Activated CD8-positive, alpha-beta memory T cell treated with anti-CD3 and anti-CD28 coated beads, Interleukin-2, amount 10 ng/mL, durations not matched to agents 7 days and 5 days (primary cell): ENCODE data around the gene CASP8AP2. TPM values are rescaled to one million over a fixed set of nuclear protein-coding genes. Genes with fewer than 3 reads are reported as not detected.
"Not testable (repeated sequence)": the region's sequence is repeated elsewhere in the genome, so short reads cannot be mapped to it uniquely, and the experiment has no call there.

Experiments
- ATAC-seq: fragments of 150-1000 bp; cut with Tn5 transposase; one replicate; pipeline ENCODE4 v1.10.0; 2021; ENCODE audit warnings: moderate library complexity
- CTCF ChIA-PET: fragments of 350-600 bp; sonication (Branson Sonifier 250); formaldehyde crosslinking; loops from one replicate; lab custom pipeline; 2021; ENCODE audit warnings: antibody characterized with exemption; lab: Charles Lee
- DNase-seq: peaks from one replicate; pipeline ENCODE4 v3.0.0-alpha.2; 2020
- H3K27ac Mint-ChIP-seq: one replicate; pipeline ENCODE4 v1.8.0; 2021; ENCODE audit warnings: mild to moderate bottlenecking, mixed read lengths
- H3K27me3 Mint-ChIP-seq: one replicate; pipeline ENCODE4 v1.8.0; 2021; ENCODE audit warnings: mixed read lengths
- H3K36me3 Mint-ChIP-seq: one replicate; pipeline ENCODE4 v1.8.0; 2021; ENCODE audit warnings: mild to moderate bottlenecking, mixed read lengths
- H3K4me1 Mint-ChIP-seq: one replicate; pipeline ENCODE4 v1.8.0; 2021; ENCODE audit warnings: mixed read lengths
- H3K4me3 Mint-ChIP-seq: one replicate; pipeline ENCODE4 v1.8.0; 2021; ENCODE audit warnings: mild to moderate bottlenecking, moderate library complexity, mixed read lengths
- H3K9me3 Mint-ChIP-seq: one replicate; pipeline ENCODE4 v1.8.0; 2022; ENCODE audit warnings: low read depth, mixed read lengths
- total RNA-seq, 2 experiments: library from RNA; stranded (reverse); gene quantifications; one replicate each; pipeline ENCODE4 v1.2.3, GENCODE V29; 2021

Gene CASP8AP2
- total RNA-seq, 2 experiments from 2014 or later = 34.7 to 40.8 TPM

DNA sequence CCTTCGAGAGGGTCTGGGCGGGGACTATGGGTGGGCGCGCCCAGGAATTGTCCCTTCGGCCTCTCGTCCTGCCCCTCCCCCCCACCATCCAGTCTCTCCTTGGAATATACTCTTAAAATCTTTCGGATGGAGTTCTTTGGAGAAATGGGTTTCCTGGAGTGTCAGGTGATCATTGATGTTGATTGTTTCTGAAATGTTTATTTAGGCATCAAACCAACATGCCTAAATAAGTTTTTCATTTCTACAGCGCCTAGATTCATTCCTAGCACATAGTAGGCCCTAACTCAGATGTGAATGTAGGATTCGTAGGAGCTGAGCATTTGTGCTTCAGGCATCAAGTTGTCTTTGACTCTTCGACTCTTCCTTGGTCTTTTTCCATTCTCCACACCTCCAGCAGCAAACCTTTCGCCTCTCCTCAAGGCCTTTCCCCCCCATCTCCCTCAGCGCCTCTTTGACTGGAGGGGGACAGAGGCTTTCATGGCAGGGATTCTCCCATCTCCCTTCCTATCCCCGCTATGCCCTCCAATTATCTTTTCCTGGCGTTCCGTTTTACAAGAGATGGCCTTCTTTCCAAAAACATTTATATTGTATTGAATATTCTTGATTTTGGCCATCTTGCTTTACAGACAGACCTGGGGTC is 610 bp downstream of the CASP8AP2 start:
- CTCF ChIA-PET = interaction anchor here (2.0 kb wide), 1 partner anchor 10 kb away, joined by 7 read pairs; the partner anchor contains the start of gene MDN1

DNA sequence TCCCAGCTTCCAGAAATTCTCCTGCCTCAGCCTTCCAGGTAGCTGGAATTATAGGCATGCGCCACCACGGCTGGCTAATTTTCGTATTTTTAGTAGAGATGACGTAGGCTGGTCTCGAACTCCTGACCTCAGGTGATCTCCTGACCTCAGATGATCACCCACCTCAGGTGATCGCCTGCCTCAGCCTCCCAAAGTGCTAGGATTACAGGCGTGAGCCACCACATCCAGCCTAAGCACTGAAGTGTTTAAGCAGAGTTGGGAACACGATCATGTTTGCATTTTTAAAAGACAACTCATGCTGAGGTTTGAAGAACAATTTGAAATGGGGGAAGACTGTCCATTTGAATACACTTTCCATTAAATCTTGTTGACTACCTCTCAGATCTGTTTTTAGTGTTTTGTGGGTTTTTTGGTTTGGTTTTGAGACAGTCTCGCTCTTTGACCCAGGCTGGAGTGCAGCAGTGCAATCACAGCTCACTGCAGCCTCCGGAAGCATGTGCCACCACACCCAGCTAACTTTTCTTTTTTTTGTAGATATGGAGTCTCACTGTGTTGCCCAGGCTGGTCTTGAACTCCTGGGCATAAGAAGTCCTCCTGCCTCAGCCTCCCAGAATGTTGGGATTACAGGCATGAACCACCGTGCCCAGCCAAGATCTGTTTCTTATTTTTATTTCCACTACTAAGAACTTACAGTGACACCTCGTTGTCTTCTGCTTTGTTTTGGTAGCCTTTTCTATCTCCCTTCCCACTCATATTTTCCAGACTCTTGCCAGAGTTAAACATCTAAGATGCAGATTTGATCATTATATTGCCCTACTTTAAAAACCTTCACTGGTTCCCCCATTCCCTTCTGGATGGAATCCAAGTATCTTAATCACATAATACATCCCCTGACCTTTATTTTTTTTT is 5.5 kb downstream of the CASP8AP2 start:
- Mint-ChIP-seq H3K4me3 (peak overlapping the region; percentile 53), H3K27ac (peak overlapping the region; percentile 72), H3K4me1 (peaks cover 55% of the 10 kb centered on the region), H3K36me3 (peaks cover 63% of the 10 kb centered on the region), H3K9me3 (no peaks in the 10 kb centered on the region), H3K27me3 (no peaks in the 10 kb centered on the region)
- peak; percentile 81 for DNase-seq
- peak; percentile 92 for ATAC-seq
- CTCF ChIA-PET = interaction anchor here (1.4 kb wide), 1 partner anchor 105 kb away, joined by 3 read pairs; no protein-coding TSS in a partner anchor

More for the DNA sequence above, 610 bp downstream of the CASP8AP2 start:
- no peak for DNase-seq
- ATAC-seq = no peak
- Mint-ChIP-seq H3K36me3 (peaks cover 36% of the 10 kb centered on the region), H3K27me3 (no peaks in the 10 kb centered on the region), H3K4me1 (peaks cover 40% of the 10 kb centered on the region), H3K4me3 (peak overlapping the region; percentile 100), H3K27ac (peak overlapping the region; percentile 99), H3K9me3 (no peaks in the 10 kb centered on the region)

DNA sequence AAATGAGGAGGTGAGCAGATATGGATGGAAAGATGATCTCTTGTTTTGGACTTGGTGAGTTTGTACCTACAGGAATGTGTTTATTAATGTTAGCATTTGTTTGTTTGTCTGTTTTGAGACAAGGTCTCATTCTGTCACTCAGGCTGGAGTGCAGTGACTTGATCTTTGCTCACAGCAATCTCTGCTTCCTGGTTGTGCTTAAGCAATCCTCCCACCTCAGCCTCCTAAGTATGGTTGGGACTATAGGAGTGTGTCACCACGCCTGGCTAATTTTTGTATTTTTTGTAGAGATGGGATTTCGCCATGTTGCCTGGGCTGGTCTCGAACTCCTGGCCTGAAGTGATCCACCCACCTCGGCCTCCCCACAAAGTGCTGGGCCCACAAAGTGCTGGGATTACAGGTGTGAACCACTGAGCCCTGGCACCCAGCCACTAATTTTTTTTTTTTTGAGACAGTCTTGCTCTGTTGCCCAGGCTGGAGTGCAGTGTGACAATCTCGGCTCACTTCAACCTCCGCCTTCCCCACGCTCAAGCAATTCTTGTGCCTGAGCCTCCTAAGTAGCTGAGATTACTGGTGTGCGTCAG is 7.1 kb downstream of the CASP8AP2 start:
- H3K27ac Mint-ChIP-seq = no peak overlapping the region
- no peaks in the 10 kb centered on the region for H3K9me3 Mint-ChIP-seq
- peaks cover 43% of the 10 kb centered on the region for H3K4me1 Mint-ChIP-seq
- no peaks in the 10 kb centered on the region for H3K27me3 Mint-ChIP-seq
- no peak overlapping the region for H3K4me3 Mint-ChIP-seq
- DNase-seq (no peak), ATAC-seq (no peak)
- CTCF ChIA-PET = no interaction called here
- peaks cover 58% of the 10 kb centered on the region for H3K36me3 Mint-ChIP-seq

GRCh38 chr6:89840538-89840937 is 10.9 kb downstream of the CASP8AP2 start:
- CTCF ChIA-PET = interaction anchor here (0.6 to 1.1 kb wide), 2 partner anchors 21 to 68 kb away, joined by 3 read pairs; partner anchors contain the start of gene MDN1
- H3K36me3 Mint-ChIP-seq = peaks cover 39% of the 10 kb centered on the region
- no peak overlapping the region for H3K27ac Mint-ChIP-seq
- no peaks in the 10 kb centered on the region for H3K9me3 Mint-ChIP-seq
- DNase-seq (peak; percentile 15), ATAC-seq (no peak)
- no peak overlapping the region for H3K4me3 Mint-ChIP-seq
- no peaks in the 10 kb centered on the region for H3K27me3 Mint-ChIP-seq
- H3K4me1 Mint-ChIP-seq = peaks cover 29% of the 10 kb centered on the region

- no peaks in the 10 kb centered on the region for H3K27me3 Mint-ChIP-seq
- peaks cover 24% of the 10 kb centered on the region for H3K36me3 Mint-ChIP-seq
- no peak for DNase-seq
- H3K4me1 Mint-ChIP-seq = peaks cover 19% of the 10 kb centered on the region
- H3K4me3 Mint-ChIP-seq = no peak overlapping the region
- no peak overlapping the region for H3K27ac Mint-ChIP-seq
- H3K9me3 Mint-ChIP-seq = no peaks in the 10 kb centered on the region
- CTCF ChIA-PET = interaction anchor here (0.7 kb wide), 1 partner anchor 19 kb away, joined by 3 read pairs; no protein-coding TSS in a partner anchor
- no peak for ATAC-seq
Observed at GRCh38 chr6:89842228-89842627, 12.5 kb downstream of the CASP8AP2 start.

DNA sequence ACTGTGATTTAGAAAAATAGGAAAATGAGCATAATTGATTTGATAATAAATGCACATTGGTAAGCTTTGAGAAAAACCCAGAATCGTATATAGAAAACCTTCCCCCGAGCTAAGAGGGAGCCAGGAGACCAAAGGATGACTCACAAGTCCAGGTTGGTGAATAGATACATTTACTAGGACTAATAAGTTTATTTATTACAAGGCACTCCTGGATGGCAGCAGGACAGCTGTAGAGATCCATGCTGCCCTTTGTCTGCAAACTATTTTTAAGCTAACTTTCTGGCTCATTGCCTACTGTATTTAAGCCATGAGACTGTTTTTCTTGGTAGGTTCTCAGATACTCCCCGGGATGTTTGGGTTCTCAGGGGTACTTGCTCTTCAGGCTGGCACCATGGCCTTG is 13.4 kb downstream of the CASP8AP2 start:
- CTCF ChIA-PET = no interaction called here
- no peak for ATAC-seq
- H3K27ac Mint-ChIP-seq = no peak overlapping the region
- H3K36me3 Mint-ChIP-seq = peaks cover 19% of the 10 kb centered on the region
- no peaks in the 10 kb centered on the region for H3K9me3 Mint-ChIP-seq
- H3K27me3 Mint-ChIP-seq = no peaks in the 10 kb centered on the region
- no peak for DNase-seq
- H3K4me3 Mint-ChIP-seq = no peak overlapping the region
- peaks cover 15% of the 10 kb centered on the region for H3K4me1 Mint-ChIP-seq

- Mint-ChIP-seq H3K4me1 (peaks cover 17% of the 10 kb centered on the region), H3K36me3 (peaks cover 23% of the 10 kb centered on the region)
- DNase-seq, H3K27me3 Mint-ChIP-seq, CTCF ChIA-PET, H3K27ac Mint-ChIP-seq, ATAC-seq, H3K4me3 Mint-ChIP-seq, H3K9me3 Mint-ChIP-seq: not testable (repeated sequence)
Observed at GRCh38 chr6:89847513-89847912, 17.8 kb downstream of the CASP8AP2 start.

DNA sequence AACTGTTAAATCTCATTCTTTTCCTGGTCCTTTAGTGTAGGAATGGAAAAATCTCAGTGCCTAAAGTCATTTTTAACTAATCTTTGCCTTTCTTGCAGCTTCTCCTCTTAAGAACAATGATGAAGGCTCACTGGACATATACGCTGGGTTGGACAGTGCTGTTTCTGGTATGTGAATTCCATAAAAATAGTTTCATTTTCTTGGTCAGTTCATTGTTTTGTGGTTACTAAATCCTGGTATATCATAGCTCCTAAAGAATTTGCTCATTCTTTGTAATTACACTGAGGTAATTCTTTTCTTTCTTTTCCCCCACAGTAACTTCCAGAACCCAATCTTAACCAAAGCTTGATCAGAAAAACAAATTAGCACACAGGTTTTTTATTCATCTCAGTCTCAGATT is 23.4 kb downstream of the CASP8AP2 start:
- H3K36me3 Mint-ChIP-seq = peaks cover 46% of the 10 kb centered on the region
- CTCF ChIA-PET = no interaction called here
- DNase-seq (no peak), ATAC-seq (no peak)
- H3K9me3 Mint-ChIP-seq = no peaks in the 10 kb centered on the region
- H3K4me3 Mint-ChIP-seq = no peak overlapping the region
- no peak overlapping the region for H3K27ac Mint-ChIP-seq
- H3K27me3 Mint-ChIP-seq = no peaks in the 10 kb centered on the region
- H3K4me1 Mint-ChIP-seq = peaks cover 10% of the 10 kb centered on the region

DNA sequence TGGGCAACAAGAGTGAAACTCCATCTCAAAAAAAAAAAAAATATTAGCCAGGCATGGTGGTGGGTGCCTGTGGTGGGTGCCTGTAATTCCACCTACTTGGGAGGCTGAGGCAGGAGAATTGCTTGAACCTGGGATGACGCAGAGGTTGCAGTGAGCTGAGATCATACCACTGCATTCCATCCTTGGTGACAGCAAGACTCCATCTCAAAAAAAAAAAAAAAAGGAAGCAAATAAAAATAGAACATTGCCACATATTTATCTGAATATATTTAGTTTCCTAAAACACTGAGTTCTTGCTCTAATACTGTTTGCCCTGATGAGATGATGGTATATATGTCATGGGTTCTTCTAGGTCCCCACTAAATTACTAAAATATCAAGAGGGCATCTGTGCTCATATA is 28.4 kb downstream of the CASP8AP2 start:
- DNase-seq (no peak), ATAC-seq (no peak)
- no peaks in the 10 kb centered on the region for H3K27me3 Mint-ChIP-seq
- peaks cover 28% of the 10 kb centered on the region for H3K4me1 Mint-ChIP-seq
- peaks cover 3% of the 10 kb centered on the region for H3K9me3 Mint-ChIP-seq
- no peak overlapping the region for H3K27ac Mint-ChIP-seq
- CTCF ChIA-PET = no interaction called here
- peaks cover 59% of the 10 kb centered on the region for H3K36me3 Mint-ChIP-seq
- no peak overlapping the region for H3K4me3 Mint-ChIP-seq

- peaks cover 60% of the 10 kb centered on the region for H3K36me3 Mint-ChIP-seq
- peak overlapping the region; percentile 17 for H3K4me3 Mint-ChIP-seq
- DNase-seq (peak; percentile 65), ATAC-seq (peak; percentile 89)
- peak overlapping the region; percentile 88 for H3K27ac Mint-ChIP-seq
- H3K9me3 Mint-ChIP-seq = peaks cover 3% of the 10 kb centered on the region
- H3K27me3 Mint-ChIP-seq = no peaks in the 10 kb centered on the region
- CTCF ChIA-PET = interaction anchor here (1.0 kb wide), 1 partner anchor 39 kb away, joined by 4 read pairs; no protein-coding TSS in a partner anchor
- peaks cover 31% of the 10 kb centered on the region for H3K4me1 Mint-ChIP-seq
Observed at GRCh38 chr6:89859744-89860143, 30.1 kb downstream of the CASP8AP2 start.

- DNase-seq (no peak), ATAC-seq (no peak)
- Mint-ChIP-seq H3K4me1 (peaks cover 31% of the 10 kb centered on the region), H3K9me3 (peaks cover 6% of the 10 kb centered on the region), H3K27ac (peak overlapping the region; percentile 61), H3K27me3 (no peaks in the 10 kb centered on the region), H3K36me3 (peaks cover 63% of the 10 kb centered on the region), H3K4me3 (no peak overlapping the region)
- CTCF ChIA-PET = no interaction called here
Observed at GRCh38 chr6:89862273-89862672, 32.6 kb downstream of the CASP8AP2 start.

DNA sequence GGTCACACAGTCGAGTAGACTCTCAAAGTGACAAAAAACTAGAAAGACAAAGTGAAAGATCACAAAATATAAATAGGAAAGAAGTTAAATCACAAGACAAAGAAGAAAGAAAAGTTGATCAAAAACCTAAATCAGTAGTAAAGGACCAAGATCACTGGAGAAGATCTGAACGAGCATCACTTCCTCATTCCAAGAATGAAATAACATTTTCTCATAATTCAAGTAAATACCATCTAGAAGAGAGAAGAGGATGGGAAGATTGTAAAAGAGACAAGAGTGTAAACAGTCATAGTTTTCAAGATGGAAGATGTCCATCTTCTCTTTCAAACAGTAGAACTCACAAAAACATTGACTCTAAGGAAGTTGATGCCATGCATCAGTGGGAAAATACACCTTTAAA is 33.0 kb downstream of the CASP8AP2 start:
- H3K27ac Mint-ChIP-seq = peak overlapping the region; percentile 61
- no peak for ATAC-seq

GRCh38 chr6:89866024-89866678 is 36.5 kb downstream of the CASP8AP2 start:
- no peak for ATAC-seq
- Mint-ChIP-seq H3K27me3 (no peaks in the 10 kb centered on the region), H3K9me3 (peaks cover 6% of the 10 kb centered on the region), H3K36me3 (peaks cover 69% of the 10 kb centered on the region), H3K27ac (no peak overlapping the region), H3K4me3 (no peak overlapping the region), H3K4me1 (peaks cover 19% of the 10 kb centered on the region)
- CTCF ChIA-PET = interaction anchor here (0.6 kb wide), 1 partner anchor 52 kb away, joined by 5 read pairs; no protein-coding TSS in a partner anchor
- no peak for DNase-seq

More for the DNA sequence above, 33.0 kb downstream of the CASP8AP2 start:
- H3K4me3 Mint-ChIP-seq = no peak overlapping the region
- DNase-seq = no peak
- peaks cover 31% of the 10 kb centered on the region for H3K4me1 Mint-ChIP-seq
- CTCF ChIA-PET = no interaction called here
- H3K36me3 Mint-ChIP-seq = peaks cover 68% of the 10 kb centered on the region
- no peaks in the 10 kb centered on the region for H3K27me3 Mint-ChIP-seq
- peaks cover 6% of the 10 kb centered on the region for H3K9me3 Mint-ChIP-seq
